ENCODE data around the gene GLB1L2. TPM values are rescaled to one million over a fixed set of nuclear protein-coding genes. Genes with fewer than 3 reads are reported as not detected.

GLB1L2 gene
- total RNA-seq, 1 donor from 2014 or later, result 3.4 TPM

DNA sequence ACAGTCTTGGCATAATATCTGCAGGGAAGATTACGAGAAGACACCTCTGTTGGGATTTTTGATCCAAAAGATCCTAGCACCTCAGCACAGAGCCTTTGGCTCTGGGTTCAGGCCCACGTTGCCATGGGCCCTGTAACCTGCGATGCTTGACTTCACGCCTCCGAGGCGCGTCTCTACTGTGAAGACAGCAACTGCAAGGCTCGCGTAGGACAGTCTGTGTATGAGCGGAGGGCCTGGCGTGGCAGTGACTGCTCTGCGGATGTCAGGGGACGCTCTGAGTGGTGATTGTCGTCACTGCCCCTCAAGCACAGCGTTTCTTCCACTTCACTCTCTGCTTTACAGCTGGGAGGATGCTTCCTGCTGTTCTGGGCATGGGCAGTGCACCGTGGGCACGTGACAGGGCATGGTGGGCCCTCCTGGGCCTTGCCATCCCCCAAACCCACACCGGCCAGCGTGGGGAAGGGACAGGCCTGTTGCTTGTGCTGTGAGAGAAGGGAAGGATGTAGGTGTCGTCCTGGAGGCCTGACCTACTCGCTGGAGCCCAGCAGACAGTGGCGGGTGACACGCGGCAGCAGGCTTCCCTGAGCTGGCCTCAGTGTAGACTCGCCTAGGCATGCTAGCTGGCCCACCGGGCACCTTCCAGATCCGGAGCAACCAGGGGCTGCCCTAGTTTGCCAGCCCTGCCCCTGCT, 26.5 kb downstream of the GLB1L2 start:
- H3K36me3 ChIP-seq (ENCODE audit: control insufficient read depth, insufficient read depth, low read length), result no peaks in the 10 kb centered on the region
- H3K4me3 ChIP-seq (ENCODE audit: low read depth, low read length), result no peak overlapping the region
- H3K27me3 ChIP-seq (ENCODE audit: control insufficient read depth, insufficient read depth, low read length), result no peaks in the 10 kb centered on the region
- no peak for FAIRE-seq
- no peak for TF ChIP-seq CTCF (IDR thresholded peaks at IDR 0.05; ENCODE audit: insufficient read depth, low read length, severe bottlenecking)
- no peak for DNase-seq (ENCODE audit: low read depth)

DNA sequence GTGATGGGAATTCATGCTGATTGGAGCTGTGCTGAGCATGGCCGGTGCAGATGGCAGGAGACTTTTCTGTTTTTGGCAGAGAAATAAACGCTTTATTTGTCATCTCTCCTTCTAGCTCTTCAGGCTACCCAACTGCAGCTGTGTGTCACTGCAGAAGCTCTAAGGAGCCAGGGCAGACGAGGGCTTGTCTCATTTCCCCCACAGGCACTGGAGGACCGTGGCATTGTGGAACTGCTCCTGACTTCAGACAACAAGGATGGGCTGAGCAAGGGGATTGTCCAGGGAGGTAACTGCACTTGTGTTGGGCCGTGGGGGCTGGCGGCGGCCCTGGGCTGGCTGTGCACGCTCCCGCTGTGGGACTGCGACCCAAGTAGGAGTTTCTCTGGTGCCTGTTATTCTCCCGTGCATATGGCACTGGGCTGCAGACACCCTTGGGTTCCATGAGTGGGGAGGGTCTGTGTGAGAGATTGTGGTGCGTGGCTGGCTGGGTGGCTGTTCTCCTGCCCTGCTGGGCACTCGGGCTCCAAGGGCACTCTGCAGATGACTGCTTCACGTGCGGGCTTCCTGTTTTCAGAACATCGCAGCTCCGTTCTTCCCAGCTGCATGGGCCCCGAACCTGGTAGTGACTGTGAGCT, 27.2 kb downstream of the GLB1L2 start:
- Histone ChIP-seq H3K27me3 (ENCODE audit: control insufficient read depth, insufficient read depth, low read length) (no peaks in the 10 kb centered on the region), H3K36me3 (ENCODE audit: control insufficient read depth, insufficient read depth, low read length) (no peaks in the 10 kb centered on the region), H3K4me3 (ENCODE audit: low read depth, low read length) (no peak overlapping the region)
- FAIRE-seq, result no peak
- TF ChIP-seq CTCF (IDR thresholded peaks at IDR 0.05; ENCODE audit: insufficient read depth, low read length, severe bottlenecking), result no peak
- DNase-seq (ENCODE audit: low read depth), result no peak

GRCh38 chr11:134359646-134360045, 27.9 kb downstream of the GLB1L2 start:
- no peaks in the 10 kb centered on the region for H3K36me3 ChIP-seq (ENCODE audit: control insufficient read depth, insufficient read depth, low read length)
- DNase-seq (ENCODE audit: low read depth) (no peak), FAIRE-seq (no peak)
- no peak for TF ChIP-seq CTCF (IDR thresholded peaks at IDR 0.05; ENCODE audit: insufficient read depth, low read length, severe bottlenecking)
- no peak overlapping the region for H3K4me3 ChIP-seq (ENCODE audit: low read depth, low read length)
- H3K27me3 ChIP-seq (ENCODE audit: control insufficient read depth, insufficient read depth, low read length), result no peaks in the 10 kb centered on the region

GRCh38 chr11:134360050-134360835, 28.5 kb downstream of the GLB1L2 start:
- FAIRE-seq (peak; percentile 43), DNase-seq (ENCODE audit: low read depth) (peak; percentile 54)
- Histone ChIP-seq H3K36me3 (ENCODE audit: control insufficient read depth, insufficient read depth, low read length) (no peaks in the 10 kb centered on the region), H3K4me3 (ENCODE audit: low read depth, low read length) (no peak overlapping the region), H3K27me3 (ENCODE audit: control insufficient read depth, insufficient read depth, low read length) (no peaks in the 10 kb centered on the region)
- peak; percentile 98 for TF ChIP-seq CTCF (IDR thresholded peaks at IDR 0.05; ENCODE audit: insufficient read depth, low read length, severe bottlenecking)

DNA sequence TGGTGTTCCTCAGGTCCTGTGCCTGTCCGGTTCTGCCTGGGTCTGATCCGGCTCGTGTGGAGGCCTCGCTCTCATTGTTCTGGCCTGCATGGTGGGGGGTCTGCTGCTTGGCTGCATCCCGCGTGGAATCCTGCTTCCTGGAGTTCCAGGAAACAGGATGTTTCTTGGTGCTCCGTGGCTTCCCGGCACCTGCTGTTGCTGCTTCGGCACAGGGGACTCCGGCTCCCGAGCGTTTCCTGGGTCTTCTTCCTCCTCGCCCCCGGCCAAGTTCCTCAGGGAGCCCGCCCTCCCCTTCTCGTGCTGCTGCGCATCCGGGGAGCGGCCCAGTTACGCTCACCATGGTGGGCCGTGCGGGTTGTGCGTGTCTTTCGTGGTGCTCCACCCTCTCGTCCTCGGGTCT, 29.9 kb downstream of the GLB1L2 start:
- no peak for DNase-seq (ENCODE audit: low read depth)
- H3K27me3 ChIP-seq (ENCODE audit: control insufficient read depth, insufficient read depth, low read length), result no peaks in the 10 kb centered on the region
- no peak for FAIRE-seq
- no peak for TF ChIP-seq CTCF (IDR thresholded peaks at IDR 0.05; ENCODE audit: insufficient read depth, low read length, severe bottlenecking)
- no peaks in the 10 kb centered on the region for H3K36me3 ChIP-seq (ENCODE audit: control insufficient read depth, insufficient read depth, low read length)
- H3K4me3 ChIP-seq (ENCODE audit: low read depth, low read length), result no peak overlapping the region

All from bronchial epithelial cell (primary cell).